Retina (tissue), 1 donor: Measurements from ENCODE around the gene HAGHL.
A peak's percentile ranks its signal among the peaks of the same experiment; 100 is the strongest.

Experiments used
- DNase-seq: peaks from one replicate; pipeline ENCODE4 v3.0.0-alpha.2; 2016

Gene HAGHL

GRCh38 chr16:722835-723633 is 3.9 kb upstream of the HAGHL start:
- no peak for DNase-seq

- DNase-seq, result no peak
Measured at GRCh38 chr16:723695-724094, 3.2 kb upstream of the HAGHL start.

GRCh38 chr16:724188-725040 is 2.5 kb upstream of the HAGHL start:
- DNase-seq, result no peak

- DNase-seq, result no peak
Measured at GRCh38 chr16:725041-725376, 1.9 kb upstream of the HAGHL start.

GRCh38 chr16:725463-726187 is 1.3 kb upstream of the HAGHL start:
- peak; percentile 16 for DNase-seq

GRCh38 chr16:726188-726437 is 793 bp upstream of the HAGHL start:
- DNase-seq, result no peak

GRCh38 chr16:727291-727977 is 528 bp downstream of the HAGHL start:
- peak; percentile 63 for DNase-seq

- peak; percentile 64 for DNase-seq
Measured at GRCh38 chr16:728131-728889, 1.4 kb downstream of the HAGHL start.

- peak; percentile 12 for DNase-seq
Measured at GRCh38 chr16:728890-729744, 2.2 kb downstream of the HAGHL start.

- no peak for DNase-seq
Measured at GRCh38 chr16:729768-730665, 3.1 kb downstream of the HAGHL start.

- DNase-seq, result no peak
Measured at GRCh38 chr16:730666-731509, 4.0 kb downstream of the HAGHL start.

GRCh38 chr16:732332-732731 is 5.4 kb downstream of the HAGHL start:
- DNase-seq, result no peak

GRCh38 chr16:732936-733335 is 6.0 kb downstream of the HAGHL start:
- no peak for DNase-seq

- DNase-seq, result peak; percentile 9
Measured at GRCh38 chr16:733382-734207, 6.7 kb downstream of the HAGHL start.

GRCh38 chr16:734208-734980 is 7.5 kb downstream of the HAGHL start:
- DNase-seq, result no peak

GRCh38 chr16:734981-735881 is 8.3 kb downstream of the HAGHL start:
- DNase-seq, result no peak
